ENCODE measurements around the gene ALDOA.
A peak's percentile ranks its signal among the peaks of the same experiment; 100 is the strongest.
"Not testable (repeated sequence)": the region's sequence is repeated elsewhere in the genome, so short reads cannot be mapped to it uniquely, and the experiment has no call there.

ALDOA gene

DNA sequence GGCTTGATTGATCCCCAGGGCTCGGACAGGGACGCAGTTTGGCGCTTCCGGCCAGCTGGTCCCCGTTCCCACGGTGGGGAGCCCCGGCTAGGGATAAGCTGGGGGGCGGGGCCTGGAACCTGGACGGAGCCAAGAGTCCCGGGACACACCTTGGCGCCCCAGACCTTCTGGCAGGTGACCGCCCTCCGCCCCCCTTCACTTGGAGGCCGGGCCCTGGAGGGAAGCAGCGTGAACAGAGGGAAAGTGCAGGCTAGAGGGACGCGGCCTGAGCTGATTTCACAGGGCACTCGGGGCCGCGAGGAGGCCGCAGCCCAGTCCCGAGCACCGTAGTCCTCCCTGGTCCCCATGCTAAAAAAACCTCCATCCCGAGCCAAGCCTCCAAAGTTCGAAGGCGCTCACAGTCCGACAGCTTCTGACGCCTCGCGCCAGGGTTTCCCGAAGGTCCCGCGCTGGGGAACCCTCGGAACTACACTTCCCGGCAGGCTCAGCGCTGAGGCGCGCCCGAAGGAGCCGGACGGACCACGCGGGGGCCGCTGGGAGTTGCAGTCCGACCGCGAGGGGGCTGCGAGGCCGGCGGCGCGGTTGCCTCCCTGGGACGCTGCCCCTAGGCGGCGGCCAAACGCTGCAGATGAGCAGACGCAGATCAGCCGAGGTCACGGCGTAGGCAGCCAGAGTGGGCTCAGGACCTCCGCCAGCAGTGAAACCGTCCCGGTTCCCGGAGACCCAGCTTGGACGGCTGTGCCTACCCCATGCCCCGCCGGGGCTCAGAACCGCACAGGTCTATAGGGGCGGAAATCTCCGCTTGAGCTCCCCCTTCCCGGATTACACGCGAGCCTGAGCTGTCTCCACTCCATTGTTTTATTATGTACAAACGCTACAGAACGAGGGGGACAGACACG is 26.2 kb downstream of the ALDOA start, which contains the start of gene TBX6:
TBX6 (minus strand) TSS at position 451 of the 899 bp plus-strand sequence. CDS start 731 bp downstream, outside the sequence.
- DNase-seq (ENCODE audit: low read depth), result peak; percentile 88

DNA sequence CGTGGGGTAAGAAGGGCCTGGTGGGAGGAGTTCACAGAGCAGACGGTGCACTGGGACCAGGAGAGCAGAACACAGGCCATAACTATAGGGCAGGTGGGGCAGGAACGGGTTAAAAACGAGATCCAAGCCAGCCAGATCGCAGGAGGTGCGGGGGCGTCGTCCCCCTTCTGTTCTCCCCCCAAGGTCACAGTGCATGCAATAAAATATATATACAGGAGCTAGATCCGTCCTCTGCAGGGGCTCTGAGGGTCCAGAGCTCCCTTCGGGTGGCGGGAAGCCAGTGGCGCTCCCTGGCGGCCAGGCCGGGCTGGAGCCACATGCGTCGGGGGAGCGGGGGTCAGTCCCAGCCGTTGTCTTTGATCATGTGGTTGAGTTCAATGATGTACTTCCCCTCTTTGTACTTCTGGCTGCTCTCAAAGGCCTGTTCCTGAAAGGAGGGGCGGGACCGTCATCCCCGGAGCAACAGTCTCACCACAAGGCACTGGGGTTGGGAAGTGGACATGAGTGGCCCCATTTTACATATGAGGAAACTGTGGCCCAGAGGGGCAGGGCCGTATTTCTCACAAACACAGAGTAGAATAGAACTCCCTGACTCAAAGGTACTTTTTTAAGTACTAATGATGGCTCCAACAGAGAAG is 26.9 kb downstream of the ALDOA start:
- no peak for DNase-seq (ENCODE audit: low read depth)

- DNase-seq (ENCODE audit: low read depth), result no peak
Measured at GRCh38 chr16:30094541-30095165, 29.1 kb downstream of the ALDOA start.

DNA sequence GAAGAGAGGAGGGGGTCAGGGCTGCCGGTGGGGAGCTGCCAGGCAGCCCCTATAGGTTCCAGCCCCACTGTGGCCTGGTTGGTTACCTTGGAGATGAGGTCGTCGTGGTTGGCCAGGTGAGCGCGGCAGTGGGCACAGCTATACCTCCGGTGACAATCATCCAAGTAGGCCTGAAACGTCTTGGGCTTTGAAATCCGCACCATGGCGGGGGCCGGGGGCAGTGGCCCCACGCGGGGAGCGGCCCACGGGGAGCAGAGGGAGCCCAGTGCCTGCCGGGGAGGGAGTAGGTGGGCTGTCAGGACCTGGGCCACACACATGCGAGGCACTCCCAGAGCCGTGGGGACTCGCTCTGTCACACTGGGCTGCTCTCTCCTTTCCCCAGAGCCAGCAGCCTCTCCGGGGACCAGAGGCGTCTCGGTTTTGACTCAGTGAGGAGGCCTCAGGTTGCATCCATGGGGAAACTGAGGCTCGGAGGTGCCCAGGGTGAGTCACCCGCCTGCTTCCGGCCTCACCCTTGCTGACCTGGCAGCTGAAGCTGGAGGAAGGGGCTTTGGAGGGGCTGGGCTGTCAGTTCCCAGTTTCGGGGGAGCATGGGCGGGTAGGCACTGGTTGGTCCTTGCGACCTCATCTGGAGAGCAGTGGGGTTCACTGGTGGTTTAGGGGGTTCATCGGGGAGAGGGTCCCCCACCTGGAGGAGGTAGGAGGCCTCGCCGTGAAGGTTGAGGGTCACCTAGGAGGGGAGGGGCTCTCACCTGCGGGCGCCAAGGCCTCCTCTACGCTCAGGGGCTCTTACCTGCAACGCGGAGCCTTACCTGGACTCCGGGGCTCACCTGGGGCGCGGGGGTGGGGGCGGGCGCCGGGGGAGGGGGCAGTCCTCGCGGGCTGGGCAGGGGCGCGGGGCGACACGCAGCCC is 29.9 kb downstream of the ALDOA start:
- DNase-seq (ENCODE audit: low read depth), result no peak

GRCh38 chr16:30096105-30096861 is 30.7 kb downstream of the ALDOA start, which contains the start of gene YPEL3:
Gene YPEL3 (minus strand): TSS chr16:30096213. CDS start chr16:30095482, 731 bp downstream.
- DNase-seq (ENCODE audit: low read depth), result peak; percentile 80

DNA sequence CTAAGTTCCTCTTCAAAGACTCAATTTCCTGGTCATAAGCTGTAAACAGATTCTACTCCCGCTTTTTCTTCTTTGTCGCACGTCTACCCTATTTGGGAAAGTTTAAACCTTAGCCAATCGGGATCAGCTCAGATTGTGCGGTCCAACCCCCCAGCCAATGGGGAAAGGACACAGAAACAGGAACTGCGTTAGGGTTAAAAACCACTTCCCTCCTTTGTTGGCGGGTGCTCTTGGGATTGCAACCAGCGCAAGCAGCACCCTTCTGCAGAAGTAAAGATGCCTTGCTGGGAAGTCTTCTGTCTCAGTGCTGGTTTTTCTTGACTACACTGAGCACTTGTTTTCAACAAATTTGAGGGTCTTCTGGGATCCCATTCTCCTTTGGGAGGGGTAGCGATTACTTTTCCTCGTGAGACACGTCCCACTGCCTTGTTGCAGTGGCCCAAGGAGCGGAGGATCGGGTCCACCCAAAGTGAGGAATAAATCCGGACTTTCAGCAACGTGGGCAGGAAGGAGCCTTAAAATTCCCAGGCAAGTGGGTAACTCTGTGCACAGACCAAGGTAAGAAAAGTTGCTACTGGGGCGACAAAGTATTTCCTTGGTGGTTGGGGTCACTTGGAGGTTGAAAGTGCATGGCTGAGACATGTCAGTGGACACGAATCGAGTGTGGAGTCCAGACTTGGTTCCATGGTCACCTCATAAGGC is 31.5 kb downstream of the ALDOA start:
- no peak for DNase-seq (ENCODE audit: low read depth)

GRCh38 chr16:30104090-30104489 is 38.5 kb downstream of the ALDOA start:
- DNase-seq (ENCODE audit: low read depth), result no peak

DNA sequence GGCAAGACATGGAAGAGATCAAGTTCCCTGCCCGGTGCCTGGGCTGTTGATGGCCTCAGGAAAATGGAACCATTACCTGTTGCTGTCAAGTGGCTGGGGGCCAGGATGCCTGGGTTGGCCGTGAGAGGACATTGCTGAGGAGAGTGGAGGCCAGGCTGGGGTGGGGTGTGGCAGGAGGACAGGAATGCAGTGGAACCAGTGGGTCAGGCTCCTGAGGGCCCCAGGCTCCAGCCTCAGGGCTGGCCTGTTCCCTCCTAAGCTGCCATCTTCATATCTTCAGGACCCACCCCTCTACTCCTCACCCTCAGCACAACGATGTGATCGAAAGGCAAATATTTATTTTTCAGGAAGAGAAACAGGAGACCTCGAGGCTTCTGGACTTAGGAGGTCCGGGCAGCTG is 38.9 kb downstream of the ALDOA start:
- no peak for DNase-seq (ENCODE audit: low read depth)

- no peak for DNase-seq (ENCODE audit: low read depth)
Measured at GRCh38 chr16:30108059-30108850, 42.7 kb downstream of the ALDOA start.

GRCh38 chr16:30110661-30111060 is 45.1 kb downstream of the ALDOA start:
- DNase-seq (ENCODE audit: low read depth), result no peak

DNA sequence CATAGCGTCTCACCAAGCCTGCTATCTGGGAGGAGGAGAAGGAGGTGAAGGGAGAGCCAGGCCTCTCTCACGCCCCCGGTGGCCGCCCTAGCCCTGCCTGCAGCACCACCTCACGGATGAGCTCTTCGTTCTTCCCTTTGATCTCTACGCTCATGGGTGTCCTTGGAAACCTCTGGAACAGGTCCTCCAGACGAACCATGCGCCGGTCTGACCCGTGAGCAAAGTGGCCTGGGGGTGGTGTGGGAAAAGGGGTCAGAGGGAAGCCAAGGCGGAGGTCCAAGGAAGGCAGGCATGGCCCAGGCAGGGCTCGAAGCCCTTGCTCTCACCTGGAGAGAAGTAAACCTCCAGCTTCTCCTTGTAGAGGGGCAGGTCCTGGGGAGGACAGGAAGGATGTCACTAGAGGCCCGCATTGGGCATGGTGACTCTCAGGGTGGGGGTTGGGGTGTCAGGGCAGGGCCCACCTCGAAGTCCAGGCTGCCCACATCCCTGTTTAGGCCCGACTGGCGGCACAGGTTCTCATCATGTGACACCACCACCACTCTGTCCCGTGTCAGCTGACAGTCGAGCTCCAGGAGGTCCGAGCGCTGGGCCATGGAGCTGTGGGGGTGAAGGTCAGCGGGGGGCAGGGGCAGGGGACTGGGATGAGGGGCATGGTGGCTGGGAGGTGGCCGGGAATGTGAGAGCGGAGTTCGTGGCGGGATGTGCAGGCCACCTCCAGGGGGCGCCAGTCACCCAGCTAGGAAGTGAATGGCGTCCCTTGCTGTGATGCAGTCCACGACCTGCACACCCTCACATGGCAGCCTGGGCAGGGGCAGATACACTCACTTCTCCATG is 46.9 kb downstream of the ALDOA start:
- DNase-seq (ENCODE audit: low read depth), result peak; percentile 31

- no peak for DNase-seq (ENCODE audit: low read depth)
Measured at GRCh38 chr16:30113031-30113710, 47.6 kb downstream of the ALDOA start, which contains the start of gene GDPD3. Gene GDPD3 (minus strand): TSS chr16:30113537. CDS start chr16:30113478, 59 bp downstream.

DNA sequence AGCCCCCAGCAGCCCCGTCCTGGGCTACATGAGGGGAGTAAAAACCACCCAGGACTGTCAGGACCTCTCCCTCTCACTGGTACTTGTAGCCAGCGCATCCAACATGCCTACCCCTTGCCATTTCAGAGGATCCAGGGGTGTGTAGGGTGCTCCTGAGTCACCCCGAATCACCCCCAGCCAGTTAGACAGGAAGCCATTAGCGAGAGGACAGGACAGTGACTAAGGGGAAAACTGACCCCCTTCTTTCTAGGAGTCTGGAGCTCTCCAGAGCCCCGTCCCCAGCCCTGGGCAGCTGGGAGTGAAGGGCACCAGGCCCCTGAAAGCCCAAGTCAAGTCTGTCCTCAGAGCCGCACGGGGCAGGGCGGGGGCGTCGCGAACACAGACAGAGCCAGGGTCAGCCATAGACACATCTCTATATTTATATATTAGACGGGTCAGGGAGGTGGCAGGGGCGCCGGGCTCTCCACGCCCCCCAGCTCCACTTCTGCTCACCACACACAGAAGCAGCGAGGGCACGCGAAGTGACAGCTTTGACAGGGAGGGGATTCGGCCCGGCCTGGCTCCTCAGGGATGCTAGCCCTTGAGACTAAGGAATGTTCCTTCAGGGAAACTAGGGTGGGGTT is 48.3 kb downstream of the ALDOA start:
- no peak for DNase-seq (ENCODE audit: low read depth)

- DNase-seq (ENCODE audit: low read depth), result no peak
Measured at GRCh38 chr16:30114411-30114810, 48.9 kb downstream of the ALDOA start.

- DNase-seq (ENCODE audit: low read depth), result not testable (repeated sequence)
Measured at GRCh38 chr16:30114833-30115232, 49.3 kb downstream of the ALDOA start.

DNA sequence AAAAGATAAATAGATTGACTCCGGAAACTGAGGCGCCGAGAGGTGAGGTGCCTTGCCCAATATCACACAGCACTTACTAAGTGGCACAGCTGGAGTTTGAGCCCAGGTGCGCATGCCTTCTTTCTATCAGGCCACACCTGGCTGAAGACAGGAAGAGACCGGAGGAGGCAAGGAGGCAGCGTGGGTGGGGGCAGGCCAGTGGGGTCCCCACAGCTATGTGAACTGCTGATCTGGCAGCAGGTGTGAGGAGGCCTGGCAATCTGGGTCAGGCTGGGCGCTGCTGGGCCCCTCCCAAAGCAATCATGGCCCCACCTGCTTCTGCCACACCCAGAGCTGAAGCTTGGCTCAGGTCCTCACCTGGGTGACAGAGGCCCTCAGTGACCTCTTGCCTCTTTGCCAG is 49.7 kb downstream of the ALDOA start:
- DNase-seq (ENCODE audit: low read depth), result no peak
